GM12878 (cell line): ENCODE results near the gene HAAO. TPM values are rescaled to one million over a fixed set of nuclear protein-coding genes. Genes with fewer than 3 reads are reported as not detected.

Source experiments
- ATAC-seq: fragments of 200-7000 bp; cut with Tn5 transposase; 3 replicates; pipeline ENCODE4 v1.9.1; 2020; ENCODE audit warnings: mild to moderate bottlenecking, moderate library complexity
- BruUV-seq: library from RNA; stranded (reverse); fragments of 400-500 nt; replicated peaks from 2 replicates; lab custom pipeline; 2021; lab: Mats Ljungman, UMichigan
- CTCF ChIA-PET: fragments of 300-600 bp; sonication (Branson Sonifier 250); formaldehyde crosslinking; extraction: SDS; loops from one replicate; lab custom pipeline; 2021; ENCODE audit warnings: inconsistent platforms; lab: Yijun Ruan, JAX
- POLR2A ChIA-PET: fragments of 350-600 bp; formaldehyde crosslinking; extraction: SDS; loops from one replicate; lab custom pipeline; 2021; ENCODE audit warnings: inconsistent platforms; lab: Charles Lee
- RAD21 ChIA-PET: fragments of 300-600 bp; sonication (Branson Sonifier 250); formaldehyde crosslinking; loops from one replicate; lab custom pipeline; 2023; ENCODE audit warnings: antibody characterized with exemption; ENCODE audit not compliant: unreplicated experiment; lab: Charles Lee
- SMC1A ChIA-PET: fragments of 300-600 bp; sonication (Branson Sonifier 250); formaldehyde crosslinking; loops from one replicate; lab custom pipeline; 2023; ENCODE audit not compliant: unreplicated experiment, uncharacterized antibody; lab: Charles Lee
- DNase-seq: peaks from one replicate; pipeline ENCODE4 v3.0.0-alpha.2; 2011; ENCODE audit warnings: low read depth, low spot score
- FAIRE-seq: peaks from 3 replicates; lab custom pipeline; 2011; peaks lifted over from hg19 to GRCh38; lab: Jason Lieb, UNC
- H2AFZ ChIP-seq: 2 replicates; pipeline ENCODE4 v1.6.0; 2011; ENCODE audit warnings: low read depth, low read length, control low read depth; ENCODE audit not compliant: control insufficient read depth
- H3K27ac ChIP-seq: 2 replicates; pipeline ENCODE4 v1.5.1; 2011; ENCODE audit warnings: control low read depth; ENCODE audit not compliant: control insufficient read depth, insufficient read depth
- H3K27me3 ChIP-seq, 2 experiments: replicated peaks in 1 of 2; 2 replicates each; pipeline versions ENCODE4 v1.6.0 to v1.6.1; 2011; ENCODE audit warnings: low read length in 1 of 2; ENCODE audit not compliant: control insufficient read depth in 2 of 2, insufficient read depth in 2 of 2
- H3K36me3 ChIP-seq, 2 experiments: 2 replicates each; pipeline ENCODE4 v1.5.1; 2011; ENCODE audit warnings: low read length in 1 of 2; ENCODE audit not compliant: control insufficient read depth in 2 of 2, insufficient read depth in 2 of 2
- H3K4me1 ChIP-seq: 2 replicates; pipeline ENCODE4 v1.6.1; 2011; ENCODE audit warnings: mild to moderate bottlenecking, low read length, moderate library complexity, mixed read lengths; ENCODE audit not compliant: control insufficient read depth, insufficient read depth
- H3K4me2 ChIP-seq: 2 replicates; pipeline ENCODE4 v1.6.0; 2011; ENCODE audit warnings: control low read depth; ENCODE audit not compliant: control insufficient read depth, insufficient read depth
- H3K4me3 ChIP-seq: fragments of 200-600 bp; sonication (generic); 2 replicates; pipeline ENCODE4 v1.5.1; 2016
- H3K79me2 ChIP-seq: 2 replicates; pipeline ENCODE4 v1.6.0; 2011; ENCODE audit warnings: low read length; ENCODE audit not compliant: control insufficient read depth, insufficient read depth
- H3K9ac ChIP-seq: 2 replicates; pipeline ENCODE4 v1.8.0; 2011; ENCODE audit warnings: low read length, control low read depth, mixed read lengths; ENCODE audit not compliant: control insufficient read depth, insufficient read depth
- H3K9me3 ChIP-seq: replicated peaks from 3 replicates; pipeline ENCODE4 v1.5.1; 2011; ENCODE audit warnings: mild to moderate bottlenecking, low read length; ENCODE audit not compliant: control insufficient read depth, insufficient read depth
- H4K20me1 ChIP-seq: 2 replicates; pipeline ENCODE4 v1.6.0; 2011; ENCODE audit not compliant: control insufficient read depth, insufficient read depth
- BHLHE40 ChIP-seq, 2 experiments: fragments of 450-650 bp in 1 of 2; IDR thresholded peaks; 2 replicates each; pipeline ENCODE4 v1.6.1; 2011 to 2017; ENCODE audit warnings: low read depth in 2 of 2, borderline replicate concordance in 1 of 2, improper control_type of control experiment in 1 of 2, low read length in 1 of 2, mild to moderate bottlenecking in 1 of 2
- CBFB ChIP-seq: IDR thresholded peaks from 2 replicates; pipeline ENCODE4 v1.6.1; 2016; ENCODE audit warnings: antibody characterized with exemption, low read depth
- DPF2 ChIP-seq: fragments of 450-650 bp; IDR thresholded peaks from 2 replicates; pipeline ENCODE4 v1.6.1; 2017; ENCODE audit warnings: mild to moderate bottlenecking
- FOS ChIP-seq: IDR thresholded peaks from 3 replicates; pipeline ENCODE4 v1.6.1; 2011; ENCODE audit warnings: borderline replicate concordance; ENCODE audit not compliant: insufficient read length; ENCODE audit errors: extremely low read depth
- JUND ChIP-seq: IDR thresholded peaks from 2 replicates; pipeline ENCODE4 v1.6.1; 2012; ENCODE audit warnings: low read depth, mild to moderate bottlenecking, low read length, improper control_type of control experiment, moderate library complexity
- KDM1A ChIP-seq: fragments of 200-600 bp; sonication (generic); IDR thresholded peaks from 2 replicates; pipeline ENCODE4 v1.6.1; 2016; ENCODE audit warnings: borderline replicate concordance
- MTA3 ChIP-seq: IDR thresholded peaks from 2 replicates; pipeline ENCODE4 v1.6.1; 2012; ENCODE audit warnings: low read length, inconsistent platforms, borderline replicate concordance
- MXI1 ChIP-seq: fragments of 150-350 bp; IDR thresholded peaks from 2 replicates; pipeline ENCODE4 v1.6.1; 2011; ENCODE audit warnings: low read depth, mild to moderate bottlenecking, inconsistent platforms, low read length, improper control_type of control experiment
- POLR2AphosphoS5 ChIP-seq: IDR thresholded peaks from 2 replicates; pipeline ENCODE4 v1.6.1; 2011; ENCODE audit warnings: mild to moderate bottlenecking, low read length, inconsistent platforms
- TAF1 ChIP-seq: IDR thresholded peaks from 2 replicates; pipeline ENCODE4 v1.6.1; 2011; ENCODE audit warnings: mild to moderate bottlenecking, low read depth, low read length, borderline replicate concordance
- WGBS: methylation state at CpG from one replicate; pipeline ENCODE4 v1.1.6; 2016; ENCODE audit warnings: low lambda C conversion rate; ENCODE audit not compliant: insufficient replicate concordance, insufficient coverage; ENCODE audit errors: missing lambda C conversion rate; 5-methylcytosine and 5-hydroxymethylcytosine counted together
- in situ Hi-C: fragments of 300-500 bp; cut with MboI; formaldehyde crosslinking; loops from 9 replicates; pipeline ENCODE4 v1.14.3; 2018; ENCODE audit warnings: mixed read lengths
- intact Hi-C: fragments of 100-400 bp; cut with micrococcal nuclease; formaldehyde crosslinking; loops from one replicate; pipeline ENCODE4 v1.14.2; 2022; ENCODE audit not compliant: unreplicated experiment
- polyA plus RNA-seq, 11 experiments: library from polyadenylated mRNA; depleted of rRNA in 4 of 11; unstranded in 6 of 11; stranded (reverse) in 5 of 11; fragments of >200 nt; fragmentation: Nextera tagmentation in 4 of 11; fragmentation: Illumina TruSeq in 1 of 11; extraction: Ambion mirVana in 4 of 11; extraction: Trizol in 1 of 11; gene quantifications; 1 replicate in 1 of 11; 2 replicates in 10 of 11; pipeline versions ENCODE4 v1.2.1 to v1.2.3, GENCODE V29; 2011 to 2016; ENCODE audit warnings: inconsistent platforms in 2 of 11, missing spikeins in 2 of 11, low read depth in 1 of 11
- total RNA-seq, 4 experiments: library from RNA; depleted of rRNA in 3 of 4; stranded (reverse); fragments of >200 nt in 3 of 4; fragmentation: Illumina TruSeq in 1 of 4; extraction: Trizol in 1 of 4; gene quantifications; 2 replicates each; pipeline versions ENCODE4 v1.2.1 to v1.2.3, GENCODE V29; 2013 to 2021
- TF ChIP-seq, protein P1 (sequence below): fragments of 450-650 bp; IDR thresholded peaks from 2 replicates; pipeline ENCODE4 v1.6.1; 2017; ENCODE audit warnings: mild to moderate bottlenecking, moderate library complexity
- TF ChIP-seq, protein P2 (sequence below): IDR thresholded peaks from 2 replicates; pipeline ENCODE4 v1.6.1; 2011; ENCODE audit warnings: borderline replicate concordance, low read depth, mild to moderate bottlenecking, moderate library complexity, mixed read lengths, low read length; ENCODE audit not compliant: insufficient read depth; ENCODE audit errors: extremely low read length
- TF ChIP-seq, protein P3 (sequence below): IDR thresholded peaks from 2 replicates; pipeline ENCODE4 v1.6.1; 2011; ENCODE audit warnings: borderline replicate concordance, low read depth, mild to moderate bottlenecking, moderate library complexity, low read length; ENCODE audit not compliant: insufficient read depth, poor library complexity, severe bottlenecking

Gene HAAO
- total and polyA plus RNA-seq, 10 of the 15 experiments (the other 5 are each of a cell fraction or from before 2014, with no cell fraction given), result 4.3 to 58.7 (median 26.8) TPM

DNA sequence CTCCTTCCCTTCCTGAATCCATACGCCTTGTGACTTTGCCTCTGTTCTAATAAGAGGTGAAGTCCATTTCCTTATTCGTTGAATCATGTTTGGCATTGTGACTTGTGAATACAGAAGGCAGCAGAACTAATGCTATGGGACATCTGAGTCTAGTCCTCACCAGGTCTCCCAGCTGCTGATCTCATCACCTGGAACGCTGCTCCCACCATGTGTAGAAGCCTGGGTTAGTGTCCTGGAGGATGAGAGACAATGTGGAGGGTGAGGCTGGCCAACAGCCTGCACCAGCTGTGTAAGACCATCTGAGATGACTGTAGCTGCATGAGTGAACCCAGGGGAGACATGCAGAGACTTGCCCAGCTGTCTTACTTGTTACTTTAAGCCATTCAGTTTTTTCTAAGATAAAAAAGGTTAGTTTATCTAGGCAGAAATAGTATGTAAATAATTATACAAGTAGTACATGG lies 3.5 kb upstream of the HAAO start (continued):
- TF ChIP-seq DPF2 (peak; percentile 27; the same call in 1 of the 2 replicates), POLR2AphosphoS5 (peak; percentile 91), MTA3 (0 out of 2 replicates have a peak, but pooled peaks have one; percentile 50)
- TF ChIP-seq, protein P1, sequence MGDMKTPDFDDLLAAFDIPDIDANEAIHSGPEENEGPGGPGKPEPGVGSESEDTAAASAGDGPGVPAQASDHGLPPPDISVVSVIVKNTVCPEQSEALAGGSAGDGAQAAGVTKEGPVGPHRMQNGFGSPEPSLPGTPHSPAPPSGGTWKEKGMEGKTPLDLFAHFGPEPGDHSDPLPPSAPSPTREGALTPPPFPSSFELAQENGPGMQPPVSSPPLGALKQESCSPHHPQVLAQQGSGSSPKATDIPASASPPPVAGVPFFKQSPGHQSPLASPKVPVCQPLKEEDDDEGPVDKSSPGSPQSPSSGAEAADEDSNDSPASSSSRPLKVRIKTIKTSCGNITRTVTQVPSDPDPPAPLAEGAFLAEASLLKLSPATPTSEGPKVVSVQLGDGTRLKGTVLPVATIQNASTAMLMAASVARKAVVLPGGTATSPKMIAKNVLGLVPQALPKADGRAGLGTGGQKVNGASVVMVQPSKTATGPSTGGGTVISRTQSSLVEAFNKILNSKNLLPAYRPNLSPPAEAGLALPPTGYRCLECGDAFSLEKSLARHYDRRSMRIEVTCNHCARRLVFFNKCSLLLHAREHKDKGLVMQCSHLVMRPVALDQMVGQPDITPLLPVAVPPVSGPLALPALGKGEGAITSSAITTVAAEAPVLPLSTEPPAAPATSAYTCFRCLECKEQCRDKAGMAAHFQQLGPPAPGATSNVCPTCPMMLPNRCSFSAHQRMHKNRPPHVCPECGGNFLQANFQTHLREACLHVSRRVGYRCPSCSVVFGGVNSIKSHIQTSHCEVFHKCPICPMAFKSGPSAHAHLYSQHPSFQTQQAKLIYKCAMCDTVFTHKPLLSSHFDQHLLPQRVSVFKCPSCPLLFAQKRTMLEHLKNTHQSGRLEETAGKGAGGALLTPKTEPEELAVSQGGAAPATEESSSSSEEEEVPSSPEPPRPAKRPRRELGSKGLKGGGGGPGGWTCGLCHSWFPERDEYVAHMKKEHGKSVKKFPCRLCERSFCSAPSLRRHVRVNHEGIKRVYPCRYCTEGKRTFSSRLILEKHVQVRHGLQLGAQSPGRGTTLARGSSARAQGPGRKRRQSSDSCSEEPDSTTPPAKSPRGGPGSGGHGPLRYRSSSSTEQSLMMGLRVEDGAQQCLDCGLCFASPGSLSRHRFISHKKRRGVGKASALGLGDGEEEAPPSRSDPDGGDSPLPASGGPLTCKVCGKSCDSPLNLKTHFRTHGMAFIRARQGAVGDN, result peak; percentile 17; the same call in 1 of the 2 replicates

DNA sequence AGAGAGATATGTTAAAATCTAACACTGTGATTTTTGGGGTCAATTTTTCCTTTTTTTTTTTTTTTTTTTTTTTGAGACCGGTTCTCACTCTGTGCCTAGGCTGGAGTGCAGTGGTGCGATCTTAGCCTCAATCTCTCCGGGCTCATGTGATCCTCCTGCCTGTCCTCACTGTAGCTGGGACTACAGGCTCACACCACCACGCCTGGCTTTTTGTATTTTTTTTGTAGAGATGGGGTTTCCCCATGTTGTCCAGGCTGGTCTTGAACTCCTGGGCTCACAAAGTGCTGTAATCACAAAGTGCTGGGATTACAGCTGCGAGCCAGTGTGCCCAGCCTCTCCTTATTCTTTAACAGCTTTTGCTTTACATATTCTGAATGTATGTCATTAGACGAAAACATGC lies 2.9 kb upstream of the HAAO start:
- intact Hi-C loops, result loop anchor here (1.0 to 10.0 kb wide), 3 partner anchors 15 to 430 kb away; partner anchors contain the start of genes COX7A2L and KCNG3
- WGBS, result 10% methylated on average over 5 of the region's 6 CpGs
- Histone ChIP-seq H3K9me3 (no peaks in the 10 kb centered on the region), H3K4me1 (peaks cover 26% of the 10 kb centered on the region), H2AFZ (no peak overlapping the region), H3K27ac (peak overlapping the region; percentile 99), H3K36me3 (no peaks in the 10 kb centered on the region), H4K20me1 (no peaks in the 10 kb centered on the region), H3K4me2 (peak overlapping the region; percentile 85), H3K4me3 (peak overlapping the region; percentile 82), H3K9ac (peak overlapping the region; percentile 95), H3K27me3 (no peaks in the 10 kb centered on the region), H3K79me2 (peaks cover 44% of the 10 kb centered on the region)
- RAD21 ChIA-PET, result interaction anchor here (0.6 to 5.8 kb wide), 17 partner anchors 10 to 743 kb away, joined by 3 to 96 read pairs (median 5); no protein-coding TSS in a partner anchor
- DNase-seq (no peak), FAIRE-seq (peak; percentile 54), ATAC-seq (peak; percentile 41)
- BruUV-seq, result no TSS peak
- CTCF ChIA-PET, result interaction anchor here (0.6 to 5.7 kb wide), 11 partner anchors 10 to 771 kb away, joined by 3 to 69 read pairs (median 4); no protein-coding TSS in a partner anchor
- in situ Hi-C loops, result no loop called here
- SMC1A ChIA-PET, result interaction anchor here (0.8 to 5.8 kb wide), 13 partner anchors 10 to 379 kb away, joined by 3 to 60 read pairs (median 4); no protein-coding TSS in a partner anchor
- POLR2A ChIA-PET, result interaction anchor here (0.6 to 5.3 kb wide), 9 partner anchors 10 to 1406 kb away, joined by 3 to 99 read pairs (median 5); no protein-coding TSS in a partner anchor
- TF ChIP-seq FOS (no peak), POLR2AphosphoS5 (peak; percentile 11; the same call in 1 of the 2 replicates), TAF1 (0 out of 2 replicates have a peak, but pooled peaks have one; percentile 46), BHLHE40 (IDR thresholded peaks at IDR 0.05; ENCODE audit: borderline replicate concordance in 1 of 2, low read depth in 2 of 2, low read length in 1 of 2) (peak in 1 of 2 experiments; percentile 10; a peak in 1 of 4 replicates), MXI1 (no peak), KDM1A (no peak), CBFB (no peak), JUND (no peak)
- TF ChIP-seq, protein P2, sequence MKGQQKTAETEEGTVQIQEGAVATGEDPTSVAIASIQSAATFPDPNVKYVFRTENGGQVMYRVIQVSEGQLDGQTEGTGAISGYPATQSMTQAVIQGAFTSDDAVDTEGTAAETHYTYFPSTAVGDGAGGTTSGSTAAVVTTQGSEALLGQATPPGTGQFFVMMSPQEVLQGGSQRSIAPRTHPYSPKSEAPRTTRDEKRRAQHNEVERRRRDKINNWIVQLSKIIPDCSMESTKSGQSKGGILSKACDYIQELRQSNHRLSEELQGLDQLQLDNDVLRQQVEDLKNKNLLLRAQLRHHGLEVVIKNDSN, result no peak
- TF ChIP-seq, protein P3, sequence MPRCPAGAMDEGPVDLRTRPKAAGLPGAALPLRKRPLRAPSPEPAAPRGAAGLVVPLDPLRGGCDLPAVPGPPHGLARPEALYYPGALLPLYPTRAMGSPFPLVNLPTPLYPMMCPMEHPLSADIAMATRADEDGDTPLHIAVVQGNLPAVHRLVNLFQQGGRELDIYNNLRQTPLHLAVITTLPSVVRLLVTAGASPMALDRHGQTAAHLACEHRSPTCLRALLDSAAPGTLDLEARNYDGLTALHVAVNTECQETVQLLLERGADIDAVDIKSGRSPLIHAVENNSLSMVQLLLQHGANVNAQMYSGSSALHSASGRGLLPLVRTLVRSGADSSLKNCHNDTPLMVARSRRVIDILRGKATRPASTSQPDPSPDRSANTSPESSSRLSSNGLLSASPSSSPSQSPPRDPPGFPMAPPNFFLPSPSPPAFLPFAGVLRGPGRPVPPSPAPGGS, result no peak
